IPS-11a (cell line): Measurements from ENCODE around the gene APOBEC2.
A peak's percentile ranks its signal among the peaks of the same experiment; 100 is the strongest.
"Not testable (repeated sequence)": the region's sequence is repeated elsewhere in the genome, so short reads cannot be mapped to it uniquely, and the experiment has no call there.

Experiments used
- H3K4me3 ChIP-seq: one replicate; pipeline ENCODE4 v1.5.1; 2013; ENCODE audit warnings: low read depth, low read length, control low read depth

APOBEC2 gene

DNA sequence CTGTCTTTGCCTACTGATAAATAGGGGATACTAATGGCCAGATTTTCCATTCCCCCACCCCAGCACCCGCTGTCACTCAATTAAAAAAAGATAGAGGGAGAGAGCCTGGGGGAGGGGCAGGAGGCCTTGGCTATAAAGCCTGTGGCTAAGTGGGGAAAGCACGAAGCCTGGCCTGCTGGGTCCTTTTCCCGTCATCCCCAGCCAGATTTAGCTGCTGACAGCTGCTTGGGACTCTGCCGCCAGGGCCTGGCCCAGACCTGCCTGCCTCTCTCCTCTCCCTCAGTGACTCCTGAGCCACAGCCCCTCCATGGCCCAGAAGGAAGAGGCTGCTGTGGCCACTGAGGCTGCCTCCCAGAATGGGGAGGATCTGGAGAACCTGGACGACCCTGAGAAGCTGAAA lies at the start of gene APOBEC2:
TSS of gene APOBEC2 (plus strand) at position 162 of the 400 bp plus-strand sequence. CDS start at position 308, 146 bp downstream.
- no peak within 1 kb of the TSS for H3K4me3 ChIP-seq

DNA sequence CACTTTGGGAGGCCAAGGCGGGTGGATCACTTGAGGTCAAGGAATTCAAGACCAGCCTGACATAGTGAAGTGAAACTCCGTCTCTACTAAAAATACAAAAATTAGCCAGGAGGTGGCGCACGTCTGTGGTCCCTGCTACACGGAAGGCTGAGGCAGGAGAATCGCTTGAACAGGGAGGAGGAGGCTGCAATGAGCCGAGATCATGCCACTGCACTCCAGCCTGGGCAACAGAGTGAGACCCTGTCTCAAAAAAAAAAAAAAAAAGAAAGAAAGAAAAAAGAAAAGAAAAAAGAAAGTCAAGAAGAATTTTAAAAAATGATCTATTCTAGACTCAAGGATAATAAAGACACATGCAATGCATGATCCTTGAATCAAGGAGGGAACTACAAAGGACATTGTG lies 46.8 kb upstream of the APOBEC2 start:
- not testable (repeated sequence) for H3K4me3 ChIP-seq

DNA sequence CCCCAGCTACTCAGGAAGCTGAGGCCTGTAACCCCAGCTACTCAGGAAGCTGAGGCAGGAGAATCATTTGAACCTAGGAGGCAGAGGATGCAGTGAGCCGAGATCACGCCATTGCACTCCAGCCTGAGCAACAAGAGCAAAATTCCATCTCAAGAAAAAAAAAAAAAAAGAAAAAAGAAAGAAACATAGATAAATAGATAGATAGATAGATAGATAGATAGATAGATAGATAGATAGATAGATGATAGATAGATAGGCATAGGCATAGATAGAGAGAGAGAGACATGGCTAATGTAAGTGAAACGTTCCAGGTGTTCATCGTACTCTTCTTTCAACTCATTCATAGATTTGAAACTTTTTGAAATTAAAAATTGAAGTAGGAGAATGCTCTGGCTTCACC lies 46.0 kb upstream of the APOBEC2 start:
- not testable (repeated sequence) for H3K4me3 ChIP-seq

DNA sequence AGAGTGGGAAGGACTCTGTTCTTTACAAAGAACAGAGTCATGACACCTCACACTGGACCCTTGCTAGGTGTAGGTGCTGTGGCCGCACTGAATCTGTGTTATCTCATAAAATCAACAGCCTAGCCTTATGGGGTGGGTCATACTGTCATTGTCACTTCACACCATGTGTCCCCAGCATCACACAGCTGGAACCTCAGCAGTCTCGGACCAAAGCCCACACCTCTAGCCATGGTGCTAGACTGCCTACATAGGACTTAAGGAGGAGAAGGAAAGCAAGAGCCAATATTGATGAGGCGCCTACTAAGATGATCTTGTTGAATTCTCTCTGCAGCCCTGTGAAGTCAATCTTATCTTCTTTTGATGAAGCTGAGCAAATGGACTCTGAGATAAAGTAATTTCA lies 45.0 kb upstream of the APOBEC2 start:
- no peak overlapping the region for H3K4me3 ChIP-seq

DNA sequence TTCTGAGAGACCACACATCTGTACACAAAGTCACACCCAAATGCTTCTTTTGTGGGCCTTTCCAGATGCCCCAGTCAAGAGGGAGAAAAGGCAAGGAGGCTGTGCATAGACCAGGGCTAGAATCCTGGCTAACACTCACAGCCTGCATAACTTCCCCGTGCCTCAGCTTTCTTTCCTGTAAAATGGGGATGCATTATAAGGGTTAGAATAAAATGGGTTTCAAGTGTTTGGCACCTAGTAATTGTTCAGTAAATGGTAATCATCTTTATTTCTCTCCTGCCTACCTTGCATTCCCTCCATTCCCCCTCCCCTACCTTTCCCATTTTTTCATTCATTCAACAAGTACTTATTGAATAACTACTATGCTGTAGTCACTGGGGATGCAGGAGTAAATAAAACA lies 43.3 kb upstream of the APOBEC2 start:
- no peak overlapping the region for H3K4me3 ChIP-seq

DNA sequence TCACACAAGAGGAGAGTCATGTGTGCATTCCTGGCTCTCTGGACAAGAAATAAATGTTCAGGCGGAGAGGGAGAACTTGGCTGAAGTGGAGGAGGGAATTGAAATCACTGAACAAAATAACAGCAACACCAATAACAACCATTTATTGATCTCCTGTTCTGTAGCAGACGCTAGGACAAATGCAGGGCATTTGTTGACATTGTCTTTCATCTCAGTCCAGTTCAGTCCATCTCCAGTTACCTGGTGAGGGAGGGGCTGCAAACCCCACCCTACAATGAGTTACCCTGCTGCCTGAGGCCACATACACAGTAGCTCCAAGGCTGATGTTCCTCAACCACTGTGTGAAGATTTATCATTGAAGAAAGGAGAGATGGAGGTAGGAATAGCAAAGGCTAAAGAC lies 41.3 kb upstream of the APOBEC2 start:
- no peak overlapping the region for H3K4me3 ChIP-seq

DNA sequence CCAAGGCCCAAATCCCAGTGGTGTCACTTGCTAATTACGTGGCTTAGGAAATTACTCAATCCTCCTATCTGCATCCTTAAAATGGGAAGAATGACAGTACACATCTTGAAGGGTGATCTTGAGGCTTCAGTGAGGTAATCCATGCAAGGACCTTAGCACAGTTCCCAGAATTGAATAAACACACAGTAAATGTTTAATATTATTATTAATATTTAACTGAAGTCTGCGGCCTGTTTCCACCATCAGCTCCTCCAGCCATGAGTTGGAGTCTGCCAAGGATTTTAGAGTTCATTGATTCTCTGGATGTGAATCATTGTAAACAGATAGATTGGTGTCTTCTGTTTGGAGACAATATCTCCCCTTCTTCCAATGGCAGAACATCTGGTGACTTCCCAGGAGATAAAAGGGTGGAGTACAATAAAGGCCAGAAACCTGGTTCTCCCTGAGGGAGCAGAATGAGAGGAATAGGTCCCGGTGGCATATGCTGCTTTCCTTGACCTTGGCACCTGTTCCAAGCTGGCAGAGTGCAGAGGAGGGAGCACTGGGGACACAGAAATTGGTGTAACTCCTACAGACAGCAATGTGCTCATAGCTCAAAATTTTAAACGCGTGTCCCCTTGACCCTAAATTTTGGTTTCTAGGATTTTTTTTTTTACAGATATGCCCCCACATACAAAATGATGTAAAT lies 39.4 kb upstream of the APOBEC2 start:
- no peak overlapping the region for H3K4me3 ChIP-seq

DNA sequence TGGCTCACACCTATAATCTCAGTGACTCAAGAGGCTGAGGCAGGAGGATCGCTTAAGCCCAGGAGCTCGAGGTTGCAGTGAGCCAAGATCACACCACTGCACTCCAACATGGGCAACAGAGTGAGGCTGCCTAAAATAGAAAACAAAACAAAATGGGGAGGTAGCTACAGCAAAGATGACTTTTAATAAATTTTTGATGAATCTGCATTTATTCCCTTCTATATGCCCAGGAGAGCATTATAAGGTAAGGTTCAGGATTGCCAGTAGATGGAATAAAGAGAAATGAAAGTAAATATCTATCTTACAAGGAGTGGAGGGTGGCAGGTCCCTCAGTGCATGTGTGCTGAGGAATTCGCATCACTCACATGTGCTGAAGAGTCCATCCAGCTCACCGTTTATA lies 38.2 kb upstream of the APOBEC2 start:
- no peak overlapping the region for H3K4me3 ChIP-seq

DNA sequence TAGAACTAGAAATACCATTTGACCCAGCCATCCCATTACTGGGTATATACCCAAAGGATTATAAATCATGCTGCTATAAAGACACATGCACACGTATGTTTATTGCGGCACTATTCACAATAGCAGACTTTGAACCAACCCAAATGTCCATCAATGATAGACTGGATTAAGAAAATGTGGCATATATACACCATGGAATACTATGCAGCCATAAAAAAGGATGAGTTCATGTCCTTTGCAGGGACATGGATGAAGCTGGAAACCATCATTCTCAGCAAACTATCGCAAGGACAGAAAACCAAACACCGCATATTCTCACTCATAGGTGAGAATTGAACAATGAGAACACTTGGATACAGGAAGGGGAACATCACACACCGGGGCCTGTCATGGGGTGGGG lies 37.1 kb upstream of the APOBEC2 start:
- H3K4me3 ChIP-seq, result not testable (repeated sequence)

DNA sequence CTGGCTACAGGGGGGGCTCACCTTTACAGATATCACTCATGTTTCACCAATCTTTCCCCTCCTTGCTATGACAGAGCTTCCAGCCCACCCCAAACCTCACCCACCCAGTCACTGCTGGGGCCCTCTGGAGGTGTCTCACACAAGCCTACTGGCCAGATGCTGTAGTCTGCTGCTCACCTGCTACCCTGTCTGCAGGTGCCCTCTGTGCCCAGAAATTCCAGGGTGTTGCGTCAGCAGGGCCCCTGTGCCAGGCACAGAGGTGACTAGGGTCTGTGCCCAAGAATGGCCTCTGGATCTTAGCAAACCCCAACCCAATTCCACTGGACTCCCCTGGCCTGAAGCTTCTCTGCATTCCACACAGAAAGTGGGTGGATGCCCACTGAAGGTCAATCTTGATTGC lies 35.3 kb upstream of the APOBEC2 start:
- no peak overlapping the region for H3K4me3 ChIP-seq

DNA sequence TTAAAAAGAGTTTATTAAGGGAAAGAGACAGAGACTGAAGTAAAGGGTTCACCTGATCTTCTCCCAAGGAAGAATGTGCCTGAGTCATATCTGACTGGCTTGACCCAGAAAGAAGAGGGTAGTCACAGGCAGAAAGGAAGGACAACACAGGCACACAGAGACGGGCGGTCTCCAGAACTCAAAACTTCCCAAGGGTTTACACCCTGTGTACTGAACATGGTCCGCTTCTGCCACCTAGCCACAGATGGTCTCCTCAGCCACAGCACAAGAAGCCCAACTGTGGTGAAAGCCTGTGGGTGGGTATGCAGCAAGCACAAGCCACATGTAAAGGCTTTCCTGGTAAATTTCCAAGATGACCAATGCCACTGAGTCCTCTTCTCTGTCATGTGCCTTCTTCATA lies 31.2 kb upstream of the APOBEC2 start:
- H3K4me3 ChIP-seq, result no peak overlapping the region

DNA sequence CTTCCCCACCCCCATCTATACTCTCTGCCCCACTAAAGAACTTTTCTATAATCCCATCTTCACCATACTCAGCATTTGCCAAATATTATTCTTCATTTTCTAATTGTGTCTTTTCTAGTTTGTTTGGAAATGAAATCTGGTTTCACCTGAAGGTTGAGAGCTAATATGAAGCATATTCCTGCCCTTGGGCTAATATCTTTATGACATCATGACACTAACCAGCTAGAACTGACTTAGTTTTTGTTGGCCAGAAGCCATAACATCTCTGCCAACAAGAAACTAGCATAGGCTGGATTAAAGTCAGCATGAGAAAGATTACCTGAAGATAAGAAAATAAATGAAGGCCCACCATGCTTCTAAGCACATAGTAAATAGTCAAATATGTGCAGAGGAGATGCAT lies 30.7 kb upstream of the APOBEC2 start:
- no peak overlapping the region for H3K4me3 ChIP-seq

DNA sequence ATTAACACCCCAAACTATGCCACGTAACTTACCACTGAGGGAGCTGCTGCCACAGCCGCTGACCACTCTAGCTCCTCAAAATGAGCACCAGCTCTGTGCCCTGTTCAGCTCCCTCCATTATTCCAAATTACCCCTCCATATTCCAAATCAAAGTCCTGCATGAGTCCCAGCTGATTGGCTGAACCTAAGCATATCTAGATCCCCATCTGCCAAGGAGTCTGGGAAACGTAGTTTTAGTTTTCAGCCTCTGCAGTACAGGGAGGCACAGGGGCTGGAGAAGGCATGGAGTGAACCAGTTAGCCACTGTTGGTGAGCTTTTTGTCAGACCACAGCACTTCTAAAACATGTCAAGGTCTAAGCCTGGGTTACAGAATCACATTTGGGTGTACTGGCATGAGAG lies 29.9 kb upstream of the APOBEC2 start:
- H3K4me3 ChIP-seq, result no peak overlapping the region

DNA sequence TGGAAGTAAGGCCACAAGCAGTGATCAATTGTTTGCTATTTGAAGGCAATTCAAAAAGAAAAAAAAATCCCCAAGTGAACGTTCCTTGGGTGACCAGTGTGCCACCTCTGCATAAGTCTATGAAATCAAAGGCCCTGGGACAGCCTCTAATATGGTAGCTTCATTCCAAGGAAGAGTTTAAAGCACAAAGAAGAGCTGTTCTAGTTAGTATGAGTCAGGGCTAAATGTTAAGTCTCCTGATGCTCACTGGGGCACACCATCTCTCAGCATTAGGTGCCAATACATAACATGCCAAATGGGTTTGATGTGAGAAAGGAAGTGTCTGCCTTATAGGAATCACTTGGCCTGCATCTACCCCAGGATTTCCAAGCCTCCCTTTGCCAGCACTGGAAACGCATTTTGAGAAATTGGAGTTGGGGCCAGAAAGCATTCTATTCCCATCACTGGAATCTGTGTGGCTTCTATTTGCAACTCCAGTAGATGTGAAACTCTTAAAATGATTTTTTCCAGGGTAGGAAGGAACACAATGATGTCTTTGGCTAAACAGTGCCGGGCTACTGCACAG lies 27.0 kb upstream of the APOBEC2 start:
- H3K4me3 ChIP-seq, result no peak overlapping the region

DNA sequence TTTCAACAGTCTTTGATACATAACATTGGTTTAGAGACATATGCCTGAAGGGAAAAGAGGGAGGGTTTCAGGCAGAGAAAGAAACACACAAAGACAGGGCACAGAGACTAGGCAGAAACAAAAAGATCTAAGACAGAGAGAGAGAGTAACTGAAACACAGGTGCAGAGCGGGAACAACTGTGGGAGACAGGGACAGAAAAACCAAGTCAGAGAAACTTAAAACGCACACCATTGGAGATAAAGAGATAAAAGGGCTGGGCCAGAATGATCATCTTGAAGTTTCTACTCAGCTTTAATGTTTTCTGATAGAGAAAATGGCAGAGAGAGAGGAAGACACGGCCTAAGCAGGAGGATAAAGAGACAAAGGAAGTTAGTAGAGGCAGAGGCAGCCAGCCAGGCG lies 25.8 kb upstream of the APOBEC2 start:
- peak overlapping the region; percentile 47 for H3K4me3 ChIP-seq

DNA sequence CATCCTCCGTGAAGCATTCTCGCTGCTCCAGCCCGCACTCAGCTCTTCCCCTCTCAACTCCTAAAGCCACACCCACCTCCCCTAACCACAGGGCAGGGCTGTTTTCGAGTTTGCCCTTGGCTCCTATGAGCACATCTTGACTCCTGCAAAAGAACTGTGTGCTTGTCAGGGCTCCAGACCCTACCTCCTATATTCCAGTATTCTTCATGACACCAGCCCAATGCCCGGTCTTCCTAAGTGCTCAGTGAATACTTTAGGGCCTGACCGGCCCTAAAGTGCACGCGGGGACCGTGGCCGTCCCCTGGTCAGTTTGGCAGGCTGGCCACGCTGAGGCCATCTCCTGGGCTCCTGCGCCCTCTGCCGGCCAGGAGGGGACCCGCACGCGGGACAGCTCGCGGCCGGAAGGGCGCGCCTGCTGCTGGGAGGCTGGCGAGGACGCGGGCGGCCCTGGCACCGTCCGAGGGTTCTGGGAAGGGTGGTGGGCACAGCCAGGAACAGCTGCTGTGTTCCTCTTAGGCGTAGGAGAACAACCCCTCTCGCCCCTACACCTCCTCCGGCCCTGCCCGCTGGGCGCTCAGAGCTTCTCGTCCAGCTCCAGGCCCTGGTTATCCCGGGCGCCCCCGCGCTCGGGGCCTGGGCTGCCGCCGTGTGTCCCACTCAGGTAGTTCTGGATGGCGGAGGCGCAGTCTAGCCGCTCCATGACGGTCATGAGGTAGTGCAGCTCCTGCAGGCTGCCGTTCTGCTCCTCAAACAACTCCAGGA lies 25.0 kb upstream of the APOBEC2 start:
- H3K4me3 ChIP-seq, result peak overlapping the region; percentile 47

DNA sequence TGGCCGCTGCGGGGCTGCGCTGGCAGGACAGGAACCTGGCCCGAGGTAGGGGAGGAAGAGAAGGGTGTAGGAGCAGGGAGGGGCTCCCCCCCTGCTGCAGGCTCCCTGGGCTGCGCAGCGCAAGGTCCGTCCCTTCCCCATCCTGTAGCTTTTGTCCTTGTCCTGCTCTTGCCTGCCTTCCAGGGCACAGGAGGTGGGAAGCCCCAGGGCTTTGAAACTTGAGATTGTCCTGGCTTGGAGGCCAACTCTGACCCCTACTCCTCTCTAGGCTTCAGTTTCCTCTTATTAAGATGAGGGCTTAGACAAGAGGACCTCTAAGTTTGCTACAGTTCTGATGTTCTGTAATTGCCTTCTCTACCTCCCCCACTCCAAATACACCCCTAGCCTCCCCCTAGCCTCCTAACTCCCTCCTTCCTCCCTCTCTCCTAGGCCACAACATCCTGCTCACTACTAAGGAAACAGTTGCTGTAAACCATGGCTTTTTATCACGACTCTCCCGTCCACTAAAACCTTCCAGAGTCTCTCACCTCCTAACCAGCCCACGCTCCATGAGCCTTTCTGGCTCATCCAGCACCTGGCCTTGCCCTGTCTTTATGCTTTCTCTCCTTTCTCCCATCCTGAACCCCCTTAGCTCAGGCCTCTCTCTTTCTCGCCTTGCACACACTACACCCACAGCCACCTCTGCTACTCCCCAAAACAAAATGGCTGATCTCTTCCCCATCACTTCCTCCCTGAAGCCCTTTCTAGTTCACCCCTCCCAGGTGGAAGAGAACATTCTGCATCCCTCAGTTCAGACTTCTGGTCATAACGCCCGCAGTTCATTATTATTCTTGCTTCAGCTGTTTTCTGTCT lies 24.2 kb upstream of the APOBEC2 start:
- peak overlapping the region; percentile 47 for H3K4me3 ChIP-seq

DNA sequence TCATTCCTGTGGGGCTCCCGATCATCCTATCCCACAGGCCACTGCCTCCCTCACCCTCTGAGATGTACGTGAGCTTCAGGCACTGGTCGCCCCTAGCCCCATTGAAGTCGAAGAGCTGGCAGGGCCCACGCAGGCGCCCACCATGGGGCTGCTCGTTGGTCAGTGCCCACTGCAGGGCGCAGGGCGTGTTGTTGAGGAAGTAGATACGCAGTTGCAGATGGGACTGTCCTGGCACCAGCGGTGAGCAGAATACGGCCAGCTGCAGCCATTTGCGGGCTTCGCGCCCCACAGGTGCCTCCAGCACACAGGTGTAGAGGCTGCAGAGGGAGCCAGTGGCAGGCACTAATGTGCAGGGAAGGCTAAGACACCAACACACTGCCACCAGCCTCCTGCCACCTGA lies 20.2 kb upstream of the APOBEC2 start:
- no peak overlapping the region for H3K4me3 ChIP-seq

DNA sequence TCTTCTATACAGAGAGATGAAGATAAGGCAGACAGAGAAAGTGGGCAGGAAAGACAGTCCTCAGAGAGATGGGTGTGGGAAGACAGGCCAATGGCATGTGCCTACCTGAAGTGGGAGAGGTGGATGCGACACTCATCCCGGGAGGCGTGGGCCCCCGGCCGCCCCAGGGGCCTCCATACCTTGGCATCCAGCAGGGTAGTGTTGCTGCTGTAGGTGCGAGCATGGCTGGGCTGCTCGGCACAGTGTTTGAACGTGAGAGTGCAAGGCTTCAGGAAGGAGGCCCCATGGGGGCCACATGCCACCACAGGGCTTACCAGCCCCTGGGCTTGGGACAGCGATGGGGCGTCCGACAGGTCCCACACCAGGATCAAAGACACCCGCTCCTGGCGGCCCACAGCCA lies 19.2 kb upstream of the APOBEC2 start:
- no peak overlapping the region for H3K4me3 ChIP-seq

DNA sequence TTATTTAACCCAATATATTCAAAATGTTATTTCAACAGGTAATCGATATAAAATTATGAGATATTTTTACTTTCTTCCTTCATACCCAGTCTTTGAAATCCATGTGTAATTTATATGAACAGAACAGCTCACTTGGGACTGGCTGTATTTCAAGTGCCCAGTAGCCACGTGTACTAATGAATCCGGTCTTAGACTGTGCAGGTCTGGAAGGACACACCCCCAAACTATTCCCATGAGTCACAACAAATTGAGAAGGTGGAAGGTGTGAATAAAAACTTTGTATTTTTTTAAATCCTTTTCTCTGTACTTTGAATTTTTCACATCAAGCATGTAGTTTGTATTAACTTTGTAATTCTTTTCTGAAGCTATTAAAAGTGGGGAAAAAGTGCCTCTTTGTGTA lies 16.8 kb upstream of the APOBEC2 start:
- no peak overlapping the region for H3K4me3 ChIP-seq

DNA sequence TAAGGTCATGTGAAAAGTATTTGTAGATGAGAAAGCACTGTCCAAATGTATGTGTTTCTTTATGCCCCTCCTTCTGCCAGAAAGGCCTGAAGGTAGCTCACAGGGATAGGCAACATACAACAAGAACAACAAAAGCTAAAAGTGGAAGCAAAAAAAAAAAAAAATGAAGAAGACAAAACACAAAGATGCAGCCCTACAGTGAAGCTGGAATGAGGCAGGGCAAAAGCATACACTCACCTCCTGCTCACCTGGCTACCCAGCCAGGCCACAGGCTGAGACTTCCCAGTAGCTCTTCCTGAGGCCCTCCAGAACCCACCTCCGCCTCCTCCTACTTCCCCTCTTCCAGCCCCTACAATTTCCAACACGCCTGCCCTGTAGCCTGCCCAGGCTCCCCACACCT lies 16.4 kb upstream of the APOBEC2 start:
- H3K4me3 ChIP-seq, result no peak overlapping the region
